ENCODE results near the gene MBNL2. TPM values are rescaled to one million over a fixed set of nuclear protein-coding genes. Genes with fewer than 3 reads are reported as not detected.

Gene MBNL2
- total and polyA plus RNA-seq, 2 experiments from 2014 or later: 0.55 to 3.2 TPM

GRCh38 chr13:97241761-97242160 is 19.6 kb downstream of the MBNL2 start:
- H3K9me3 Mint-ChIP-seq: no peaks in the 10 kb centered on the region
- Histone ChIP-seq H3K27me3 (ENCODE audit: insufficient read depth) (peaks cover 24% of the 10 kb centered on the region), H3K4me1 (ENCODE audit: insufficient read depth) (peaks cover 40% of the 10 kb centered on the region), H2AFZ (no peak overlapping the region), H3K36me3 (ENCODE audit: insufficient read depth) (no peaks in the 10 kb centered on the region), H3F3A (replicated peaks; ENCODE audit: low read depth) (no peaks in the 10 kb centered on the region), H3K9me2 (ENCODE audit: insufficient read depth) (no peaks in the 10 kb centered on the region), H3K4me2 (no peak overlapping the region), H3K27ac (ENCODE audit: low read depth) (no peak overlapping the region), H4K20me1 (replicated peaks; ENCODE audit: insufficient read depth) (no peaks in the 10 kb centered on the region; the same call in 1 of the 2 replicates), H3K4me3 (no peak overlapping the region), H3K79me2 (replicated peaks; ENCODE audit: insufficient read depth) (no peaks in the 10 kb centered on the region)
- no peaks in the 10 kb centered on the region for H3K36me3 Mint-ChIP-seq (ENCODE audit: low read depth)
- H3K4me1 Mint-ChIP-seq: peaks cover 25% of the 10 kb centered on the region
- DNase-seq (ENCODE audit: low spot score): no peak
- no peak for ATAC-seq
- no peak for TF ChIP-seq ZNF114 (CRISPR knock-in tag; IDR thresholded peaks at IDR 0.05)
- TF ChIP-seq ZNF462 (CRISPR knock-in tag; IDR thresholded peaks at IDR 0.05): no peak
- no peak for TF ChIP-seq NANOG (IDR thresholded peaks at IDR 0.05; ENCODE audit: borderline replicate concordance)
- TF ChIP-seq EZH2 (IDR thresholded peaks at IDR 0.05; ENCODE audit: low read depth, unreplicated experiment): no peak
- TF ChIP-seq JUNB (IDR thresholded peaks at IDR 0.05; ENCODE audit: unreplicated experiment): no peak
- TF ChIP-seq CREB1 (CRISPR knock-in tag; IDR thresholded peaks at IDR 0.05; ENCODE audit: low read depth): no peak
- no peak for TF ChIP-seq STAT1 (IDR thresholded peaks at IDR 0.05; ENCODE audit: unreplicated experiment)
- no peak for TF ChIP-seq ZNF331 (CRISPR knock-in tag; IDR thresholded peaks at IDR 0.05; ENCODE audit: low read depth)
- TF ChIP-seq, protein P1, sequence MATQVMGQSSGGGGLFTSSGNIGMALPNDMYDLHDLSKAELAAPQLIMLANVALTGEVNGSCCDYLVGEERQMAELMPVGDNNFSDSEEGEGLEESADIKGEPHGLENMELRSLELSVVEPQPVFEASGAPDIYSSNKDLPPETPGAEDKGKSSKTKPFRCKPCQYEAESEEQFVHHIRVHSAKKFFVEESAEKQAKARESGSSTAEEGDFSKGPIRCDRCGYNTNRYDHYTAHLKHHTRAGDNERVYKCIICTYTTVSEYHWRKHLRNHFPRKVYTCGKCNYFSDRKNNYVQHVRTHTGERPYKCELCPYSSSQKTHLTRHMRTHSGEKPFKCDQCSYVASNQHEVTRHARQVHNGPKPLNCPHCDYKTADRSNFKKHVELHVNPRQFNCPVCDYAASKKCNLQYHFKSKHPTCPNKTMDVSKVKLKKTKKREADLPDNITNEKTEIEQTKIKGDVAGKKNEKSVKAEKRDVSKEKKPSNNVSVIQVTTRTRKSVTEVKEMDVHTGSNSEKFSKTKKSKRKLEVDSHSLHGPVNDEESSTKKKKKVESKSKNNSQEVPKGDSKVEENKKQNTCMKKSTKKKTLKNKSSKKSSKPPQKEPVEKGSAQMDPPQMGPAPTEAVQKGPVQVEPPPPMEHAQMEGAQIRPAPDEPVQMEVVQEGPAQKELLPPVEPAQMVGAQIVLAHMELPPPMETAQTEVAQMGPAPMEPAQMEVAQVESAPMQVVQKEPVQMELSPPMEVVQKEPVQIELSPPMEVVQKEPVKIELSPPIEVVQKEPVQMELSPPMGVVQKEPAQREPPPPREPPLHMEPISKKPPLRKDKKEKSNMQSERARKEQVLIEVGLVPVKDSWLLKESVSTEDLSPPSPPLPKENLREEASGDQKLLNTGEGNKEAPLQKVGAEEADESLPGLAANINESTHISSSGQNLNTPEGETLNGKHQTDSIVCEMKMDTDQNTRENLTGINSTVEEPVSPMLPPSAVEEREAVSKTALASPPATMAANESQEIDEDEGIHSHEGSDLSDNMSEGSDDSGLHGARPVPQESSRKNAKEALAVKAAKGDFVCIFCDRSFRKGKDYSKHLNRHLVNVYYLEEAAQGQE (IDR thresholded peaks at IDR 0.05; ENCODE audit: unreplicated experiment): no peak
- H3K27me3 Mint-ChIP-seq (ENCODE audit: insufficient read depth, low read depth, poor library complexity): peaks cover 15% of the 10 kb centered on the region
- no peak overlapping the region for H3K27ac Mint-ChIP-seq
- no peak overlapping the region for H3K4me3 Mint-ChIP-seq
